Panc1 (cell line): ENCODE results near the gene IRX4. TPM values are rescaled to one million over a fixed set of nuclear protein-coding genes. Genes with fewer than 3 reads are reported as not detected.
"Not testable (repeated sequence)": the region's sequence is repeated elsewhere in the genome, so short reads cannot be mapped to it uniquely, and the experiment has no call there.

Experiments used
- ATAC-seq: fragments of 200-7000 bp; cut with Tn5 transposase; 2 replicates; pipeline ENCODE4 v1.9.1; 2020; ENCODE audit warnings: mild to moderate bottlenecking, moderate library complexity
- BruUV-seq: library from RNA; stranded (reverse); fragments of 400-500 nt; replicated peaks from 2 replicates; lab custom pipeline; 2021; lab: Mats Ljungman, UMichigan
- CTCF ChIA-PET: fragments of 300-600 bp; sonication (Branson Sonifier 250); formaldehyde crosslinking; loops from one replicate; lab custom pipeline; 2022; ENCODE audit warnings: antibody characterized with exemption; lab: Charles Lee
- POLR2A ChIA-PET: fragments of 300-600 bp; sonication (Branson Sonifier 250); formaldehyde crosslinking; loops from one replicate; lab custom pipeline; 2022; ENCODE audit warnings: antibody characterized with exemption; lab: Charles Lee
- DNase-seq: peaks from one replicate; pipeline ENCODE4 v3.0.0-alpha.2; 2010; ENCODE audit warnings: low read depth, low spot score
- H3K27ac ChIP-seq: 2 replicates; pipeline ENCODE4 v1.5.1; 2011; ENCODE audit warnings: mild to moderate bottlenecking, low read length, inconsistent platforms
- H3K27me3 ChIP-seq: fragments of 200-500 bp; sonication (Bioruptor generic); 2 replicates; pipeline ENCODE4 v1.6.0; 2014; ENCODE audit warnings: low read length, inconsistent platforms; ENCODE audit not compliant: control insufficient read depth, insufficient read depth
- H3K36me3 ChIP-seq: fragments of 200-500 bp; sonication (Bioruptor generic); 2 replicates; pipeline ENCODE4 v1.5.1; 2014; ENCODE audit warnings: inconsistent platforms, mild to moderate bottlenecking, low read length, moderate library complexity; ENCODE audit not compliant: control insufficient read depth, insufficient read depth
- H3K4me1 ChIP-seq: 2 replicates; pipeline ENCODE4 v1.5.1; 2011; ENCODE audit warnings: inconsistent platforms, mild to moderate bottlenecking, low read length, moderate library complexity; ENCODE audit not compliant: control insufficient read depth, insufficient read depth
- H3K4me3 ChIP-seq, 2 experiments: 2 replicates each; pipeline ENCODE4 v1.5.1; 2011 to 2012; ENCODE audit warnings: low read depth in 2 of 2, low read length in 2 of 2, mild to moderate bottlenecking in 2 of 2, inconsistent platforms in 1 of 2, moderate library complexity in 1 of 2
- H3K9me3 ChIP-seq: fragments of 200-500 bp; sonication (Bioruptor generic); 2 replicates; pipeline ENCODE4 v1.5.1; 2014; ENCODE audit warnings: low read depth, mild to moderate bottlenecking, inconsistent platforms, low read length, moderate library complexity; ENCODE audit not compliant: control insufficient read depth, insufficient read depth
- CTCF ChIP-seq: fragments of 450-650 bp; IDR thresholded peaks from 2 replicates; pipeline ENCODE4 v1.5.1; 2017; ENCODE audit warnings: mild to moderate bottlenecking
- POLR2AphosphoS5 ChIP-seq: IDR thresholded peaks from 2 replicates; pipeline ENCODE4 v1.6.1; 2012; ENCODE audit warnings: mild to moderate bottlenecking, low read depth, low read length, moderate library complexity
- REST ChIP-seq, 2 experiments: IDR thresholded peaks; 2 replicates each; pipeline ENCODE4 v1.6.1; 2011 to 2012; ENCODE audit warnings: low read depth in 2 of 2, control low read depth in 1 of 2, low read length in 1 of 2, mild to moderate bottlenecking in 1 of 2, moderate library complexity in 1 of 2; ENCODE audit not compliant: insufficient read depth in 1 of 2
- SIN3A ChIP-seq: IDR thresholded peaks from 2 replicates; pipeline ENCODE4 v1.6.1; 2012; ENCODE audit warnings: low read depth, mild to moderate bottlenecking, low read length, moderate library complexity, borderline replicate concordance; ENCODE audit not compliant: insufficient read depth
- TCF7L2 ChIP-seq: IDR thresholded peaks from 2 replicates; pipeline ENCODE4 v1.6.1; 2011; ENCODE audit warnings: mild to moderate bottlenecking, low read depth, low read length, inconsistent platforms
- in situ Hi-C: cut with HindIII; loops from 2 replicates; pipeline ENCODE4 v1.10.0; 2016; ENCODE audit warnings: low sequenced_read_pairs, low pct_unique_long_range_greater_than_20kb
- intact Hi-C: fragments of 100-400 bp; cut with micrococcal nuclease; formaldehyde crosslinking; loops from one replicate; pipeline ENCODE4 v1.10.0; 2022; ENCODE audit not compliant: unreplicated experiment
- total RNA-seq: library from RNA; stranded (reverse); gene quantifications from one replicate; pipeline ENCODE4 v1.2.1, GENCODE V29; 2021; ENCODE audit not compliant: unreplicated experiment

The IRX4 gene
- total RNA-seq, 1 experiment from 2014 or later = 0.18 TPM

GRCh38 chr5:1844708-1845436 is 37.9 kb downstream of the IRX4 start:
- H3K36me3 ChIP-seq = no peaks in the 10 kb centered on the region
- H3K27ac ChIP-seq = no peak overlapping the region
- H3K27me3 ChIP-seq = no peaks in the 10 kb centered on the region
- DNase-seq = no peak
- in situ Hi-C loops (no loop called here), intact Hi-C loops (no loop called here)
- POLR2A ChIA-PET = no interaction called here
- ATAC-seq = no peak
- BruUV-seq = no TSS peak
- no peak overlapping the region for H3K4me3 ChIP-seq
- no peaks in the 10 kb centered on the region for H3K4me1 ChIP-seq
- H3K9me3 ChIP-seq = no peaks in the 10 kb centered on the region
- CTCF ChIA-PET = no interaction called here
- TF ChIP-seq REST (IDR thresholded peaks at IDR 0.05; ENCODE audit: insufficient read depth in 1 of 2, low read depth in 2 of 2, low read length in 1 of 2) (no peak), TCF7L2 (no peak), CTCF (no peak), SIN3A (no peak), POLR2AphosphoS5 (no peak)

GRCh38 chr5:1843761-1844160 is 39.0 kb downstream of the IRX4 start:
- POLR2A ChIA-PET, H3K4me3 ChIP-seq, DNase-seq, H3K4me1 ChIP-seq, ATAC-seq, intact Hi-C loops, BruUV-seq, H3K27me3 ChIP-seq, CTCF ChIA-PET, H3K27ac ChIP-seq, in situ Hi-C loops, H3K36me3 ChIP-seq, H3K9me3 ChIP-seq: not testable (repeated sequence)

GRCh38 chr5:1842004-1842819 is 40.5 kb downstream of the IRX4 start:
- intact Hi-C loops (no loop called here), in situ Hi-C loops (no loop called here)
- TF ChIP-seq REST (IDR thresholded peaks at IDR 0.05; ENCODE audit: insufficient read depth in 1 of 2, low read depth in 2 of 2, low read length in 1 of 2) (no peak), POLR2AphosphoS5 (no peak), CTCF (no peak), TCF7L2 (no peak), SIN3A (no peak)
- Histone ChIP-seq H3K9me3 (no peaks in the 10 kb centered on the region), H3K4me3 (no peak overlapping the region), H3K4me1 (no peaks in the 10 kb centered on the region), H3K27me3 (no peaks in the 10 kb centered on the region), H3K27ac (no peak overlapping the region), H3K36me3 (no peaks in the 10 kb centered on the region)
- ChIA-PET POLR2A (no interaction called here), CTCF (no interaction called here)
- ATAC-seq (no peak), DNase-seq (no peak)
- BruUV-seq = no TSS peak
